PFSK-1 (cell line): ENCODE measurements around the gene PXK.

Source experiments
- FOXP2 ChIP-seq: optimal IDR thresholded peaks from 2 replicates; pipeline ENCODE3; 2011; ENCODE audit warnings: borderline replicate concordance, control low read depth, inconsistent platforms; ENCODE audit not compliant: insufficient read depth; ENCODE audit errors: extremely low read length, extremely low read depth
- POLR2AphosphoS5 ChIP-seq: IDR thresholded peaks from 2 replicates; pipeline ENCODE4 v1.6.1; 2012; ENCODE audit warnings: low read depth, mild to moderate bottlenecking, control low read depth, low read length, moderate library complexity
- REST ChIP-seq, 2 experiments: IDR thresholded peaks; 2 replicates each; pipeline versions ENCODE4 v1.6.1 to v1.8.0; 2011 to 2012; ENCODE audit warnings: low read depth in 2 of 2, low read length in 2 of 2, control low read depth in 1 of 2, inconsistent platforms in 1 of 2, mild to moderate bottlenecking in 1 of 2, moderate library complexity in 1 of 2; ENCODE audit not compliant: insufficient read depth in 1 of 2
- SIN3A ChIP-seq: IDR thresholded peaks from 2 replicates; pipeline ENCODE4 v1.6.1; 2012; ENCODE audit warnings: mild to moderate bottlenecking, low read length, moderate library complexity, borderline replicate concordance; ENCODE audit not compliant: insufficient read depth
- TAF1 ChIP-seq: IDR thresholded peaks from 2 replicates; pipeline ENCODE4 v1.6.1; 2012; ENCODE audit warnings: low read length, control low read depth, borderline replicate concordance; ENCODE audit not compliant: insufficient read depth

DNA sequence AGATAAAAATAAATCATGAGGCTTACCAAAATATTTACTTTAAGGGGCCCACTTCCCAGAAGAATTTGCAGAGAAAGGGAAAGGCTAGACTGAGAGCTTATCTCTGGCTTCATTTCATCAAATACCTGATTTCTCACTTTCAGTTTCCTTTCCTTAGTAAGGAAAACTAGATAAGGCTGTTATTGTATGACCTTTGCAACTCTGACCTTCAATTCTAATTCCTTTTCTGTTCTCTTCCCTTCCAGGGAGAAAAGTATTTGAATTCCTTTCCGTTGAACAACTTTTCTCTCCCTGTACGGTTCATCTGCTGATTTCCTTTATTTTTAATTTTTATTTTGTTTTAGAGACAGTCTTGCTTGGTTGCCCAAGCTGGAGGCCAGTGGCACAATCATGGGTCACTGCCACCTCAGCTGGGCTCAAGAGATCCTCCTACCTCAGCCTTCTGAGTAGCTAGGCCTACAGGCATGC, 7.1 kb upstream of the PXK start:
- TF ChIP-seq TAF1 (no peak), POLR2AphosphoS5 (no peak), REST (IDR thresholded peaks at IDR 0.05; ENCODE audit: insufficient read depth in 1 of 2, low read depth in 2 of 2, low read length in 2 of 2) (no peak), SIN3A (no peak), FOXP2 (no peak)
